Activated naive CD8-positive, alpha-beta T cell treated with anti-CD3 and anti-CD28 coated beads for 36 hours (primary cell): ENCODE measurements around the gene GPBAR1. TPM values are rescaled to one million over a fixed set of nuclear protein-coding genes. Genes with fewer than 3 reads are reported as not detected.
"Not testable (repeated sequence)": the region's sequence is repeated elsewhere in the genome, so short reads cannot be mapped to it uniquely, and the experiment has no call there.

Source experiments
- DNase-seq: peaks from one replicate; pipeline ENCODE4 v3.0.0; 2021
- H3K27ac Mint-ChIP-seq: one replicate; pipeline ENCODE4 v1.8.0; 2022; ENCODE audit warnings: mild to moderate bottlenecking, moderate library complexity, mixed read lengths
- H3K27me3 Mint-ChIP-seq: one replicate; pipeline ENCODE4 v1.8.0; 2022; ENCODE audit warnings: mild to moderate bottlenecking, mixed read lengths
- H3K36me3 Mint-ChIP-seq: one replicate; pipeline ENCODE4 v1.8.0; 2021; ENCODE audit warnings: mild to moderate bottlenecking, mixed read lengths
- H3K4me1 Mint-ChIP-seq: one replicate; pipeline ENCODE4 v1.8.0; 2021; ENCODE audit warnings: mixed read lengths
- H3K4me3 Mint-ChIP-seq: one replicate; pipeline ENCODE4 v1.8.0; 2022; ENCODE audit warnings: mild to moderate bottlenecking, moderate library complexity, mixed read lengths
- H3K9me3 Mint-ChIP-seq: one replicate; pipeline ENCODE4 v1.8.0; 2022; ENCODE audit warnings: mixed read lengths
- total RNA-seq, 2 experiments: library from RNA; stranded (reverse); gene quantifications; one replicate each; pipeline ENCODE4 v1.2.3, GENCODE V29; 2021

The GPBAR1 gene
- total RNA-seq, 2 experiments from 2014 or later, result 0.24 to 0.58 TPM

GRCh38 chr2:218270721-218271486, 10.1 kb downstream of the GPBAR1 start:
- H3K4me1 Mint-ChIP-seq, result peaks cover 41% of the 10 kb centered on the region
- peak overlapping the region; percentile 94 for H3K4me3 Mint-ChIP-seq

GRCh38 chr2:218271487-218271797, 10.6 kb downstream of the GPBAR1 start:
- H3K27me3 Mint-ChIP-seq, result no peaks in the 10 kb centered on the region
- peak overlapping the region; percentile 15 for H3K27ac Mint-ChIP-seq
- H3K36me3 Mint-ChIP-seq, result peaks cover 13% of the 10 kb centered on the region
- no peak for DNase-seq
- H3K4me3 Mint-ChIP-seq, result peak overlapping the region; percentile 94
- no peaks in the 10 kb centered on the region for H3K9me3 Mint-ChIP-seq
- peaks cover 39% of the 10 kb centered on the region for H3K4me1 Mint-ChIP-seq

More at GRCh38 chr2:218270721-218271486, 10.1 kb downstream of the GPBAR1 start:
- H3K36me3 Mint-ChIP-seq, result peaks cover 14% of the 10 kb centered on the region
- H3K27me3 Mint-ChIP-seq, result no peaks in the 10 kb centered on the region
- no peak for DNase-seq
- H3K9me3 Mint-ChIP-seq, result no peaks in the 10 kb centered on the region
- peak overlapping the region; percentile 95 for H3K27ac Mint-ChIP-seq

- Mint-ChIP-seq H3K36me3 (peaks cover 13% of the 10 kb centered on the region), H3K27me3 (no peaks in the 10 kb centered on the region), H3K4me3 (peak overlapping the region; percentile 94), H3K27ac (peak overlapping the region; percentile 21), H3K4me1 (peaks cover 39% of the 10 kb centered on the region), H3K9me3 (no peaks in the 10 kb centered on the region)
- DNase-seq, result no peak
These were observed 11.2 kb downstream of the GPBAR1 start for GRCh38 chr2:218271865-218272530.

GRCh38 chr2:218272531-218273212, 11.9 kb downstream of the GPBAR1 start:
- H3K27me3 Mint-ChIP-seq, result no peaks in the 10 kb centered on the region
- peak; percentile 75 for DNase-seq
- H3K36me3 Mint-ChIP-seq, result peaks cover 9% of the 10 kb centered on the region
- H3K9me3 Mint-ChIP-seq, result no peaks in the 10 kb centered on the region
- no peak overlapping the region for H3K4me3 Mint-ChIP-seq
- H3K4me1 Mint-ChIP-seq, result peaks cover 33% of the 10 kb centered on the region
- H3K27ac Mint-ChIP-seq, result peak overlapping the region; percentile 21

GRCh38 chr2:218273214-218273907, 12.5 kb downstream of the GPBAR1 start:
- not testable (repeated sequence) for H3K27me3 Mint-ChIP-seq, H3K9me3 Mint-ChIP-seq, H3K4me3 Mint-ChIP-seq, DNase-seq, H3K36me3 Mint-ChIP-seq
- Mint-ChIP-seq H3K4me1 (peaks cover 33% of the 10 kb centered on the region), H3K27ac (peak overlapping the region; percentile 25)

GRCh38 chr2:218273908-218274249, 13.1 kb downstream of the GPBAR1 start:
- H3K9me3 Mint-ChIP-seq, result no peaks in the 10 kb centered on the region
- peaks cover 33% of the 10 kb centered on the region for H3K4me1 Mint-ChIP-seq
- peaks cover 8% of the 10 kb centered on the region for H3K36me3 Mint-ChIP-seq
- peak overlapping the region; percentile 25 for H3K27ac Mint-ChIP-seq
- H3K27me3 Mint-ChIP-seq, result no peaks in the 10 kb centered on the region
- DNase-seq, result no peak
- no peak overlapping the region for H3K4me3 Mint-ChIP-seq

GRCh38 chr2:218274586-218274985, 13.8 kb downstream of the GPBAR1 start:
- no peak for DNase-seq
- H3K27me3 Mint-ChIP-seq, result no peaks in the 10 kb centered on the region
- H3K36me3 Mint-ChIP-seq, result peaks cover 4% of the 10 kb centered on the region
- peaks cover 28% of the 10 kb centered on the region for H3K4me1 Mint-ChIP-seq
- H3K4me3 Mint-ChIP-seq, result no peak overlapping the region
- H3K27ac Mint-ChIP-seq, result no peak overlapping the region
- no peaks in the 10 kb centered on the region for H3K9me3 Mint-ChIP-seq

- H3K4me1 Mint-ChIP-seq, result peaks cover 28% of the 10 kb centered on the region
- DNase-seq, result no peak
- H3K36me3 Mint-ChIP-seq, result peaks cover 10% of the 10 kb centered on the region
- no peaks in the 10 kb centered on the region for H3K9me3 Mint-ChIP-seq
- H3K4me3 Mint-ChIP-seq, result no peak overlapping the region
- H3K27me3 Mint-ChIP-seq, result no peaks in the 10 kb centered on the region
- no peak overlapping the region for H3K27ac Mint-ChIP-seq
These were observed 14.7 kb downstream of the GPBAR1 start for GRCh38 chr2:218275371-218276072.

GRCh38 chr2:218276986-218277755, 16.4 kb downstream of the GPBAR1 start:
- Mint-ChIP-seq H3K9me3 (no peaks in the 10 kb centered on the region), H3K4me1 (peaks cover 15% of the 10 kb centered on the region), H3K4me3 (no peak overlapping the region), H3K36me3 (peaks cover 14% of the 10 kb centered on the region), H3K27me3 (no peaks in the 10 kb centered on the region), H3K27ac (peak overlapping the region; percentile 59)
- no peak for DNase-seq

GRCh38 chr2:218277921-218278320, 17.1 kb downstream of the GPBAR1 start:
- Mint-ChIP-seq H3K36me3 (peaks cover 15% of the 10 kb centered on the region), H3K27me3 (no peaks in the 10 kb centered on the region), H3K27ac (no peak overlapping the region), H3K9me3 (no peaks in the 10 kb centered on the region), H3K4me3 (no peak overlapping the region), H3K4me1 (peaks cover 10% of the 10 kb centered on the region)
- no peak for DNase-seq

- Mint-ChIP-seq H3K4me3 (no peak overlapping the region), H3K27me3 (no peaks in the 10 kb centered on the region), H3K9me3 (no peaks in the 10 kb centered on the region), H3K27ac (no peak overlapping the region), H3K4me1 (peaks cover 12% of the 10 kb centered on the region), H3K36me3 (peaks cover 13% of the 10 kb centered on the region)
- DNase-seq, result no peak
These were observed 17.9 kb downstream of the GPBAR1 start for GRCh38 chr2:218278531-218279360.

GRCh38 chr2:218280260-218280870, 19.6 kb downstream of the GPBAR1 start:
- Mint-ChIP-seq H3K36me3 (peaks cover 16% of the 10 kb centered on the region), H3K27ac (no peak overlapping the region), H3K4me3 (no peak overlapping the region), H3K9me3 (no peaks in the 10 kb centered on the region), H3K4me1 (peaks cover 21% of the 10 kb centered on the region), H3K27me3 (no peaks in the 10 kb centered on the region)
- no peak for DNase-seq

GRCh38 chr2:218281449-218281848, 20.6 kb downstream of the GPBAR1 start:
- Mint-ChIP-seq H3K4me1 (peaks cover 30% of the 10 kb centered on the region), H3K4me3 (no peak overlapping the region), H3K9me3 (no peaks in the 10 kb centered on the region), H3K27ac (peak overlapping the region; percentile 75), H3K36me3 (peaks cover 20% of the 10 kb centered on the region), H3K27me3 (no peaks in the 10 kb centered on the region)
- DNase-seq, result no peak
